ENCODE measurements around the gene CD8B. TPM values are rescaled to one million over a fixed set of nuclear protein-coding genes. Genes with fewer than 3 reads are reported as not detected.

Gene CD8B
- total RNA-seq, 1 experiment from 2014 or later, result not detected

DNA sequence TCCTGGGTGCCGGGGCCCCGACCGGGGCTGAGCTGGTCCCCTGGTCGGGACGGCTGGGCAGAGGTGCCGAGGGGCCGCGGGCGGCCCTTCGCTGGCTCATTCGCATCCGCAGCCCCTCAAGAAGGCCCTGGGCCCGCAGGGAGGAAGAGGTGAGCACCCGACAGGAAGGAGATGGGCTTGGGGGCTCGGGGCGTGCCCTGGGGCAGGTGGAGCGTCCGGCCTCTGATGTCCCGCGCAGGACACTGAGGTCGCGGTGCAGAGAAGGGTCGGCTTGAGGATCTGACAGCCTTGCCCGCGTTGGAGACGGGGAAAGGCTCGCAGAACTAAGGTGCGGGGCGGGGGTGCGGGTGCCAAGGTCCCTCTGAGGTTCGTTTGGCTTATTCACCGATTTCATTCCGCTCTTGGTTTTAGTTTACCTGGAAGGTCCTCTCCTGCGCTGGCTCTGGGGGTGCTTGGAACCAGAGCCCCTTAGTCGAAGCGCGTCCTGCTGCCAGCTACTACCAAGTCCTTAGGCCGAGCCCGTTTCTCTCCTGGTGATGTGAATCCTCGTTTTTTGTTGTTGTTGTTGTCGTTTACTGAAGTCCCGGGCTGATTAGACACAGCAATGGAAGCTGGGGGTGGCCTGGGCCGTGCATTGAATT, 52.1 kb downstream of the CD8B start:
- in situ Hi-C loops (cut with HindIII; ENCODE audit: low pct_unique_long_range_greater_than_20kb, low sequenced_read_pairs), result no loop called here
- DNase-seq (ENCODE audit: low read depth), result no peak

DNA sequence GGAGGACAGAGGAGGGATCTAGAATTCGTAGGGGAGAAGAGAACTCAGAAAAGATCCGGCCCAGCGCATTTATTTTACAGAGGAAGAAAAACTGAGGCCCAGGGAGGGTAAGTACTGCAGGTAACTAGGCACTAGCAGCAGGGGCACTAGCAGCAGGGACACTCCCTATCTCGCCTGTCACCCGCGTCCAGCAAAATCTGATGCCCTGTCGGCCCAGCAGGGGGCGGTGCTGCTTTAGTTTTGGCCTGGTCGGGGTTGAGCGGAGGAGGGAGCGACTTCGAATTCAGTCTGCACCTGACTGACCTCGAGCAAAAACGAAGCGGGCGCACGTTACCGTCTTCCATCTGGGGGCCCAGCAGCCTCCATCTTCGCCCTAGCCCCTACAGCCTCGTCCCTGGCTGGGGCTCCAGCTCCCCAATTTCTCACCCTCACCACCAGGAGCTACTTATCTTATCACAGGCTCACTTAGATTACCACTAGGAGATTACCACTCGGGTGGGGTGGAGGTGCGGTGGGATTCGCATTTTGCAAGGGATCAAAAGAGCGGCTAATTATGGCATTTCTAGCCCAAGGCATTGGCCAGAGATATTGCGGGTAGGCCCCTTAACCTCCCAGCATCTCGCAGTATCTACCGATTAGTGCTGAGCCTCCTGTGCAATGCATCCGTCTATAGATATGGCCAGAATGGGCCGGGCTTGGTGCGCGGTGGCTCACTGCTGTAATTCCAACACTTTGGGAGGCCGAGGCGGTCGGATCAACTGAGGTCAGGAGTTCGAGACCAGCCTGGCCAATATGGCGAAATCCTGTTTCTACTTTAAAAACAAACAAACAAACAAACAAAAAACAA, 53.1 kb downstream of the CD8B start:
- in situ Hi-C loops (cut with HindIII; ENCODE audit: low pct_unique_long_range_greater_than_20kb, low sequenced_read_pairs), result no loop called here
- peak; percentile 85 for DNase-seq (ENCODE audit: low read depth)

DNA sequence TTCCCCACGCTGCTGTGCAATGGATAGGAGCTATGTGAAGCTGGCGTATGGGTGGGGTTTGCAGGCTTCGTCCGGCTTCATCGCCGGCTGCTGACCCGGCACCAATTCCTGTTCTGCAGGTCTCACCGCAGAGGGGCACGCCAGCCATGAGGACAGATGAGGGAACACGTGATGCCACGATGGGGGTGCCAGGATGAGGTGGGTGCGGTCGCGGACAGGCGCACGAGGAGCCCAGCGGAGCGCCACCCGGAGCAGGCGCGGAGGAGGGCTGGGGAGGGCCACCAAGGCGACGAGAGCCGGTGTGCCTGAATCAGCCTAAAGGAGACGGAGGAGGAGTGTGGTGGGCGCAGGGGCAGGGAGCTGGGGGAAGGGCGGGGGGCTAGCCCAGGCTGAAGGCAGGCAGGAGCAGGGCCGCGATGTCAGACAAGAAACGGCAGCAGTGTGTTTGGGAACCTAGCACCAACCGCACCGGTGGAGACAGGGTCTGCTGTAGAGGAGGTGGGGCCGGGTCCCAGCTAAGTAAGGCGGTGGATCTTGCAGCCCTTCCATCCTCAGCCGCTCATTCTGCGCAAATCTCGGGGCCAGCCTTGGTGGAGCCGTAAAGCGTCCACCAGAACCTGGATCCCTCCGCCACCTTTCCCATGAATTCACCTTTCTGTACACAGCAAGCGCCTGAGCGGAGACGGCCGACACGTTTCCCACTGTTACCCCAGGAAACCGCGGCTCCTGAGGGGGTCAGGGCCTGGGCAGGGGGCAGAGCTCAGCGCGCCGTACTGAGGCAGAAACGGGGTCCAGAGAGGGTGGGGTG, 54.0 kb downstream of the CD8B start:
- DNase-seq (ENCODE audit: low read depth), result peak; percentile 40

DNA sequence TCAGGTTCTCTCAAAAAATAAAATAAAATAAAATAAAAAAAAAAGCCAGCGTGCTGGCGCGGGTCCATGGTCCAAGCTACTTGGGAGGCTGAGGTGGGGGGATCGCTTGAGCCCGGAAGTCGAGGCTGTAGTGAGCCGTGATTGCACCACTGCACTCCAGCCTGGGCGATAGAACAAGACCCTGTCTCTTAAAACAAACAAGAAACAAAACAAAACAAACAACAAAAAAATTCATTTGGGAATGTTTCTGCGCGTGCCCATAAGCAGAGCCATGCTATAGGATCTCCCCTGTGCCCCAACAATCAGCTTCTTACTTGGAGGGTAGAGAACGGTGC, 54.6 kb downstream of the CD8B start:
- in situ Hi-C loops (cut with HindIII; ENCODE audit: low pct_unique_long_range_greater_than_20kb, low sequenced_read_pairs), result no loop called here
- DNase-seq (ENCODE audit: low read depth), result no peak

More for the DNA sequence above, 54.0 kb downstream of the CD8B start:
- in situ Hi-C loops (cut with HindIII; ENCODE audit: low pct_unique_long_range_greater_than_20kb, low sequenced_read_pairs), result no loop called here

DNA sequence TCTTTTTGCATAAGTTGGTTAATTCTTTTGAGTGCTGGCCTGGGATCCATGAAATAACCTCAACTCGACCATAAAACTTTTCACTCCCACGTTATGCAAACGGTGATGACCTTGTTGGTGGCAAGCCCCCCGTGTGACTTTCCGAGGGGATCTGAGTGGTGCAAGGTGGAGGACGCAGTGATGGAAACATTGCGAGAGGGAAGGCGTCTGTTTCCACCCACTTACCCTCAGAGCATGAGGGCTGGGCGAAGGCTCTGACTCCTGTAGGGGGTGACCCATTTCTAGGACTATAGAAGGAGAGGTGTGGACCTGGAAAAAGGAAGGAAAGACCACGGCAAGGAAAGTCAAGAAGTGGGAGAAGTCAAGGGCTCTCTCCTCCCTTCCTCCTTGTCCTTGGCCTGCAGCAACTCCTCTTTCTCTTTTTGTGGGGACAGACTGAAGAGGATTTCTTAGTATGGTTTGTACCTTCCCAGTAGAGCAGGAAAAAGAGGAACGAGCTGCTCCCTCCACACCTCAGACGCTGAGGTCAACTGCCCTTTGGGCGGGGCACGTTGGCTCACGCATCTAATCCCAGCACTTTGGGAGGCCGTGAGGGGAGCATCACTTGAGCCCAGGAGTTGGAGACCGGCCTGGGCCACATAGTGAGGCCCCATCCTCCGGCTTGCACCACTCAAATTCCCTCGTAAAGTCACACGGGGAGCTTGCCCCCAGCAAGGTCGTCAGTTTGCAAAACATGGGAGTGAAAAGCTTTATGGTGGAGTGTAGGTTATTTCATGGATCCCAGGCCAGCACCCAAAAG, 55.4 kb downstream of the CD8B start:
- in situ Hi-C loops (cut with HindIII; ENCODE audit: low pct_unique_long_range_greater_than_20kb, low sequenced_read_pairs), result no loop called here
- no peak for DNase-seq (ENCODE audit: low read depth)

DNA sequence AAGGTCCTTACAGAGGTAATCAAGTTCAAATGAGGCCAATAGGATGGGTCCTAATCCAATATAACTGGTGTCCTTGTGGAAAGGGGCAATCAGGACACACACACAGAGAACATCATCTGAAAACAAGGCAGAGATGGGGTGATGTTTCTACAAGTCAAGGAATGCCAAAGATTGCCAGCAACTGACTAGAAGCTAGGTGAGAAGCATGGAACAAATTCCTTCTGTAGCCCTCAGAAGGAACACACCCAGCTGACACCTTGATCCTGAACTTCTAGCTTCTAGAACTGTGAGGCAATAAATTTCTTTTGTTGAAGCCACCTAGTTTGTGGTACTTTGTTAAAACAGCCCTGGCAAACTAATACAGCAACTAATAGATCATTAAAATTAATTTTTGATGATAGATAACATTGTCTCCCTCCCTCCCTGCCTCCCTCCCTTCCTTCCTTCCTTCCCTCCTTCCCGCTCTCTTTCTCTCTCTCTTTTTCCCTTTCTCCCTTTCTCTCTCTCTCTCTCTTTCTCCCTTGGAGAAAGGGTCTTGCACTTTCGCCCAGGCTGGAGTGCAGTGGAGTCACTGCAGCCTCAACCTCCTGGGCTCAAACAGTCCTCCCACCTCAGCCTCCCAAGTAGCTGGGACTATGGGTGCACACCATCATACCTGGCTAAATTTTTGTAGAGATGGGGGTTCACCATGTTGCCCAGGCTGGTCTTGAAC, 60.7 kb downstream of the CD8B start:
- in situ Hi-C loops (cut with HindIII; ENCODE audit: low pct_unique_long_range_greater_than_20kb, low sequenced_read_pairs), result no loop called here
- no peak for DNase-seq (ENCODE audit: low read depth)

DNA sequence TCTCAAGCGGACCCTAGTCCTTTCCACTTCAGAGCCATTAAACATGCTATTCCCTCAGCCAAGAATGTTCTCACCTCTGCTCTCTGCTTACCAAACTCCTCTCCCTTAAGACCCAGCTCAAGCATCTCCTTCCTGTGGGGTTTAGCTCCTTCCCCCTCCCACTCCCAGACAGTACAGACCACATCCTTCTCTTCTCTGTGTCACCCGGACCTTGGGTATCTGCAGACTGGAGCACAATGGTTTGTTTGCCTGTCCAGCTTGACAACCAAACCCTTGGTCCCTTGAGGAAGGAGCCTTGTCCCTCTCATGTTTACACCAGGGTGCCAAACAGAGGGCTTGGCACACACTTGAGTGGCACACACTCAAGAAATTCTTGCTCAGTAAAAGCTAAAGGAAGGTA, 66.8 kb downstream of the CD8B start:
- no peak for DNase-seq (ENCODE audit: low read depth)
- in situ Hi-C loops (cut with HindIII; ENCODE audit: low pct_unique_long_range_greater_than_20kb, low sequenced_read_pairs), result no loop called here

DNA sequence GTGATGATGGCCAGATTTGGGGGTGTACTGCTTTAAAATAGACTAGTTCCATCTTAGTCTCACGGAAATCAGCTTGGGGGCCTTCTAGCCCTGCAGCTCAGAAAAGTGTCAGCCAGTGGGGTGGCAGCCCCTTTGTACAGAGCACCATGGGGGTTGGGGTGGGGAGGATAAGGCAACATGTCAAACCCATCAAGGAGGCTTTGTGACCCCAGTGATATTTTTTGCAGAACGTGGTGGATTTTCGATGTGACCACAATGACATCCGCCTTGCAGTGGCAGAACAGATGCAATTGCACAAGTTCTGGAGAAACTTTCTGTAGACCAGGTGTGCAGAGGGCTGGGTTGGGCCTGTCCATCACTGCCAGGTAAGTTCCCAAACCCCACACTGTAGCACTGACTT, 67.9 kb downstream of the CD8B start:
- DNase-seq (ENCODE audit: low read depth), result no peak
- in situ Hi-C loops (cut with HindIII; ENCODE audit: low pct_unique_long_range_greater_than_20kb, low sequenced_read_pairs), result no loop called here

DNA sequence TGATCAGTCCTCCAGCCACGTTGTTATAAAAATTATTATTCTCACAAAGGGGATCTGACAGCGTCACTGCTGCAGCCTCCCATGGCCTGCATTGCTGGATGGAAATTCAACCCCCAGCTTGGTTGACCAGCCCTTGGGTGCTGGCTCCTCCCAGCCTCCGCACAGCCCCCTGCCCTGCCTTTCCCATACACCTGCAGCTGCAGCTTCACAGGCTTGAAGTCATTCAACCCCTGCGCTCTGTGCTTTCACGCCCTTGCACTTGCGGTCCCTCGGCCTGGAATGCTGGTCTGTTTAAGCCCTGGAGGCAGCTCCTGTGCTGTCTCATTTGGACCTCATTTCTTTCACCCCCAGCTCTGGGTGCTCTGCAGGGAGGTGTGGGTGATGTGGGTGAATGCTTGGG, 70.1 kb downstream of the CD8B start:
- DNase-seq (ENCODE audit: low read depth), result no peak
- in situ Hi-C loops (cut with HindIII; ENCODE audit: low pct_unique_long_range_greater_than_20kb, low sequenced_read_pairs), result no loop called here

DNA sequence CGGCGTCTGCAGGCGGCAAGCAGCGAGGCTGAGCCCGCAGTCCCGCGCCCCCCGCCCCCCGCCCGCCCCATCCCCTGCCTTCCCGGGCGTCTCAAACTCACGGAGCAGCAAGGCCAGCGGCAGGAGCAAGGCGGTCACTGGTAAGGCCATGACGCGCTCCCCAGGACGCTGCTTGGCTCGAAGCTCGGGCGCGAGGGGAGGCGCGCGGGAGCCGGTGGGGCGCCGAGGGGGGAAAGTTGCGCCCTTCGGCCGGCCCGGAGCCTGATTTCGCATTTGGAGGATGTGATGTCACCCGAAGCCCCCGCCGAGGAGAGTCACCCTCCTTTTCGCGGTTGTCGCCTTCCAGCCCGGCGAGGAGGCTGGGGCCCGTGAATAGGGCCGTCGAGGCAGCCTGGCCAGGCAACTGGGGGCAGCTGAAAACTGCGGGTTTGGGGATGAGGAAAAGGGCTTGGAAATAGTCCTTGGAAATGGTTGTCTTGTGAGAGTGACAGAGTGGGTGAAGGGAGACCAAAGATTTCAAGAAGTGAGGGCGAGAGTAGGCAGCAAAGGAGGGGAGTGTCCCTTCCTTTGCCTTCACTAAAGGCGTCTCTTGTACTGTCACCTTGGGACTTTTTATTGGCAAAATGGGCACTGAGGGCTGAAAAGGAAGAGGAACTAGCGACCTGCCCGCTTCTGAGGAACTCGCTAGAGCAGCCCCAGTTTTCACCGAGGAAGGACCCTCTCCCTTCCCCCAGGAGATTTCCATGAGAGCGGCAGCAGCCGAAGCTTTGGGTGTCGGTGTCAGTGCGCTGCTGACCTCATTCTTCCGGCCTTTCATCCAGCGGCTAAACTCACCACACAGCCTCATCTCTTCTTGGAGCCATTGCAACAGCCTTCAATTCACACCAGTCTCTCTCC, 70.8 kb downstream of the CD8B start, which contains the start of gene CD8A:
Gene CD8A, minus strand, starts transcription at position 238 of the 897 bp plus-strand sequence. Its CDS starts 88 bp downstream, at position 150.
- no peak for DNase-seq (ENCODE audit: low read depth)
- in situ Hi-C loops (cut with HindIII; ENCODE audit: low pct_unique_long_range_greater_than_20kb, low sequenced_read_pairs), result no loop called here

DNA sequence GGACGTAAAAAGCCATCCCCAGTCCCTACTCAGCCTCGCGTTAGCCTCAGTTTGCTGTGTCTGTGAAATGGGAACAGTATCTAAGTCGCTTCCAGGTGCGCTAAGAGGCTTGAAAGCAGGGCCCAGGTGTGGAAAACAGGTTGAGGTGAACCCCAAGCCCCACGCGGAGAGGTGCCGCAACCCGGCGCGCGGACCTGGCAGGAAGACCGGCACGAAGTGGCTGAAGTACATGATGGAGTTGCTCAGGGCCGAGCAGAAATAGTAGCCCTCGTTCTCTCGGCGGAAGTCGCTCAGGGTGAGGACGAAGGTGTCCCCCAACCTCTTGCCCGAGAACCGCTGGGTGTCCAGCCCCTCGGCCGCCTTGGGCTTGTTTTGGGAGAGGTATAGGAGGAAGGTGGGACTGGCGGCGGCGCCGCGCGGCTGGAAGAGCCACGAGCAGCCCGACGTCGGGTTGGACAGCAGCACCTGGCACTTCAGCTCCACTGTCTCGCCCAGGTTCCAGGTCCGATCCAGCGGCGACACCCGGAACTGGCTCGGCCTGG, 71.5 kb downstream of the CD8B start:
- DNase-seq (ENCODE audit: low read depth), result no peak
- in situ Hi-C loops (cut with HindIII; ENCODE audit: low pct_unique_long_range_greater_than_20kb, low sequenced_read_pairs), result no loop called here

DNA sequence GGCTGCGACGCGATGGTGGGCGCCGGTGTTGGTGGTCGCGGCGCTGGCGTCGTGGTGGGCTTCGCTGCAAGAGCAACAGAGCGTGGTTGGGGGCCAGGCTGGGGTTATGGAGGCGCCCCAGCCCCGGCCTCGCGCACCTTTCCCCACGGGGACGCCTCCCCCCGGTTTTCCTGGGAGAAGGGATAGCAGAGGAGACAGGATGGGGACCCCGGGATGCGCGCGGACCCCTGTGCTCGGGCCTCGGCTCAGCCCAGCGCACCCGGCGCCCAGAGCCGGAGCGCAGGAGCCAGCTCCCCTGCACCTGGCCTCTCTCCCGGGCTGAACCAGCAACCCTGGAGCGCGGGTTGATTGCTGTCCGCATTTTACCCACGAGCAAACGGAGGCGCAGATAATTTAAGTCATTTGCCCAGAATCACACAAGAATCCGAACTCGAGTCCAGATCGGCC, 72.0 kb downstream of the CD8B start:
- in situ Hi-C loops (cut with HindIII; ENCODE audit: low pct_unique_long_range_greater_than_20kb, low sequenced_read_pairs), result no loop called here
- DNase-seq (ENCODE audit: low read depth), result no peak

DNA sequence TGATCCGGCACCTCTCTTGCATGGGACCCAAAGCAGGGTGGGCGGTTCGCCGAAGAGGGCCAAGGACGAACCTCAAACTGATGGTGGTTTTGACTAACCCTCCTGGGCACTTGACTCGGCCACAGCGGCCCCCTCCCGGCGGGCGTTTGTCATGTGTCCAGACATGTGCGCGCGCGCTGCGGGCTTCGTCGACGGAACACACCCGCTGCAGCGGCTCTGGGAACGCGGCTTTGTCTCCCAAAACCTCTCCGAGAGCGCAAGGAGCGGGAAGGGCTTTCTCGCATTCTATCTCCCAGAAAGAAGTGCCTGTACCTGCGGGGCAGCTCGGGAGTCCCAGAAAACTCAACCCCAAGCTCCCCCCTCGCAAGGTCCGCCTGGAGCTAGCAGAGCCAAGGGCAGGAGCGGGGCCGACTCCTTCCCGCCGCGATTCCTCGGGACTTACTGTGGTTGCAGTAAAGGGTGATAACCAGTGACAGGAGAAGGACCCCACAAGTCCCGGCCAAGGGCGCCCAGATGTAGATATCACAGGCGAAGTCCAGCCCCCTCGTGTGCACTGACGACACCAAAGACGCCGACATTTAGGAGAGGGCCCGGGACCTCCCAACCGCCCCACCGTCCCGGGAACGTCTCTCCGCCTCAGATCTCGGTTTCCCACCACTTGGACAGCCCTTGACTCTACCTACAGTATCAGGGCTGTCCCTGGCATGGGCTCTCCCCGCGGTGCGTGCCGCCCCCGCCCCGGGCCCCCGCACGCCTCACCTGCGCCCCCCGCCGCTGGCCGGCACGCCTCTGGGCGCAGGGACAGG, 72.6 kb downstream of the CD8B start:
- DNase-seq (ENCODE audit: low read depth), result no peak
- in situ Hi-C loops (cut with HindIII; ENCODE audit: low pct_unique_long_range_greater_than_20kb, low sequenced_read_pairs), result no loop called here

DNA sequence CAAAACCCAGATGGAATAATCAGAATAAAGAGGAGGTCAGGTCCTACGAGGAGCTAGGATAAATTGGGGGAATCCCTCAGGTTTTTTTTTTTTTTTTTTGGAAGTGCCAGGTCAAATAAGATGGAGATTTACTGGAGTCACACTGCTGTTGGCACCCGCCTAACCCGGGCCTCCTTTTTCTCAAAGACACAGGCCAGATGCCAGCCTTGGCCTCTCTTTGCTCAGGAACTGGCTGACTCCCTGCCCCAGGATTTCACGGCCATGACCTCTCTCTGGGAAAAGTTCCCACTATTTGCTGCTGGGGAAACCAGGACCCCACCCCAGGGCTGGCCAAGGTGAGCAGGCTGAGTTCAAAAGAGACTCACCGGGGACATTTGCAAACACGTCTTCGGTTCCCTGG, 73.5 kb downstream of the CD8B start:
- in situ Hi-C loops (cut with HindIII; ENCODE audit: low pct_unique_long_range_greater_than_20kb, low sequenced_read_pairs), result no loop called here
- no peak for DNase-seq (ENCODE audit: low read depth)

DNA sequence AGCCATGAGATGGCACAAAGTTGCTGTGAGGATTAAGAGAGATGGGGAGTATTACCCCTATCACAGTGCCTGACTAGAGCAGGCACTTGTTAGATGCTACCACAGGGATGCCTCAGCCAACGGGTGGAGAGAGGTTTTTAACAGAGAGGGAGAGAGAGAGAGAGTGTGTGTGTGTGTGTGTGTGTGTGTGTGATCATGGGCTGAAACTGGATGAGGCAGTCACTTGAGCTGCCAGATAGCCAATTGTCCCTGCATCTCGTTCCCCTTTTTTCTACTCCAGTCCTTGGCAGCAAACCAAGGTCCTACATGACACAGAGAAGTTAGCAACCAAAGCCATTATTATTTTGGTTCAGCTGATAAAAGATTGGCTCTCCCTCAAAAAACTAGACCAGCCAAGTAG, 74.0 kb downstream of the CD8B start:
- in situ Hi-C loops (cut with HindIII; ENCODE audit: low pct_unique_long_range_greater_than_20kb, low sequenced_read_pairs), result no loop called here
- no peak for DNase-seq (ENCODE audit: low read depth)

DNA sequence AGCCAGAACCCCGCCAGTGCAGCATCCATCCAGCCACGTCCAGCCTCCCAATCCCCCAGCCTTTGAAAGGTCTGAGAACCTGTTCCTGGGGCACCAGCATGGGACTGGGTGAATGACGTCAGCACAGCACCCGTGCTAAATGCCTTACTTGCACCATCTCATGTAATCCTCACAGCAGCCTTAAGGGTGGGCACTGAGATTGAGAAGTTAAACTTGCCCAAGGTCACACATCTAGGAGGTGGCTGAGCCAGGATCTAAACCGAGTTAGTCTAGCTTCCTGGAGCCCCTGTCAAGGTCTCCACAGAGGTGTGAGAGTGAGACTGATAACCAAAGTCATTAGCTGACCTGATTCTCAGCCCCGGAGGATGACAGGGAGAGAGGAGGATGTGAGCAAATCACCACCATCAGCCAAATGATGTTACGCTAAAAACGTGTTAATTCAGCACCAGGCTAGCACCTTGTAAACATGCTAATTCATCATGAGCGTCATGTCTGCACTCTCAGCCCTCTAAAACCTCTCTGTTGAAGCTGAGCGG, 75.6 kb downstream of the CD8B start:
- in situ Hi-C loops (cut with HindIII; ENCODE audit: low pct_unique_long_range_greater_than_20kb, low sequenced_read_pairs), result no loop called here
- no peak for DNase-seq (ENCODE audit: low read depth)
